Subcutaneous abdominal adipose tissue (tissue), 5 donors: Measurements from ENCODE around the gene HOXD8.

ENCODE experiments used
- H3K27ac ChIP-seq: one replicate; pipeline ENCODE4 v1.7.0; 2013; ENCODE audit warnings: low read depth, mild to moderate bottlenecking, inconsistent platforms, low read length, moderate library complexity
- H3K27me3 ChIP-seq, 5 donors: one replicate each; pipeline ENCODE4 v1.7.0; 2013; ENCODE audit warnings: low read length in 5 of 5, inconsistent platforms in 1 of 5; ENCODE audit not compliant: control insufficient read depth in 5 of 5, insufficient read depth in 4 of 5
- H3K36me3 ChIP-seq, 5 donors: one replicate each; pipeline ENCODE4 v1.7.0; 2013; ENCODE audit warnings: low read length in 5 of 5; ENCODE audit not compliant: control insufficient read depth in 5 of 5, insufficient read depth in 5 of 5
- H3K4me1 ChIP-seq, 5 donors: one replicate each; pipeline ENCODE4 v1.7.0; 2013; ENCODE audit warnings: low read length in 5 of 5, mild to moderate bottlenecking in 3 of 5, moderate library complexity in 1 of 5; ENCODE audit not compliant: control insufficient read depth in 5 of 5, insufficient read depth in 5 of 5
- H3K4me3 ChIP-seq, 5 donors: one replicate each; pipeline ENCODE4 v1.7.0; 2013; ENCODE audit warnings: low read length in 5 of 5, low read depth in 1 of 5
- H3K9ac ChIP-seq, 5 donors: one replicate each; pipeline ENCODE4 v1.7.0; 2013; ENCODE audit warnings: low read length in 5 of 5, mild to moderate bottlenecking in 4 of 5, moderate library complexity in 3 of 5
- H3K9me3 ChIP-seq, 5 donors: one replicate each; pipeline ENCODE4 v1.7.0; 2013; ENCODE audit warnings: low read length in 5 of 5; ENCODE audit not compliant: control insufficient read depth in 5 of 5
- donor health status: healthy.
- donor health status: healthy.
- donor health status: healthy.
- donor health status: healthy.
- donor health status: healthy.

HOXD8 gene

DNA sequence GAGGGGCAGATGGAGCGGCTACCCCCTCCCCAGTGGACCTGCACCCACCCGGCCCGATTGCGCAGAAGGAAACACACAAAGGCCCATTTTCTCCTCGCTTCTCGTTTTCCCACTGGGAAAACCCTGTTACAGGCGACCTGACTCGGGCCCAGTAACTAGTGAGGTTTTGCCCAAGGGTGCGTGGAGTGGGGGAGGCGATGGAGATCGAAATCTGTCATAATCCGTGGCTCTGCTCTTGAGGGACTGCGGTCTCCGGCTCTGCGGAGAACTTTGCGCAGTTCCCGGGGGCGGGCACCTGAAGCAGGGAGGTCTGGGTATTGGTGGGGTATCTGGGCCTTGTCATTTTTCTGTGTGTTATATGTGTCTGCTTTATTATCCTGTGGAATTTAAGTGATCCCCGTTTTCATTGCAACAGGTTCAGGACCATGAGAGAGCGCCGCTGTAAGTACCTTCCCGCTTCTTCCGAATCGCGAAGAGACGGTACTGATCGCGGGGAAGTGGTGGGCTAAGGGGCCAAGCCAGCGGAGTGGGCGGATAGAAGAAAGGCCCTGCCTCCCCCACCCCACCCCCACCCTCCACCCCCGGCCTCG is 17.8 kb downstream of the HOXD8 start:
- Histone ChIP-seq H3K9me3 (no peaks in the 10 kb centered on the region), H3K36me3 (peaks cover 0 to 10% (median 4%) of the 10 kb centered on the region in 5 donors), H3K27ac (no peak overlapping the region), H3K4me1 (peaks cover 0 to 10% (median 3%) of the 10 kb centered on the region in 5 donors), H3K9ac (no peak overlapping the region), H3K27me3 (peaks cover 0 to 21% (median 3%) of the 10 kb centered on the region in 5 donors), H3K4me3 (no peak overlapping the region)

DNA sequence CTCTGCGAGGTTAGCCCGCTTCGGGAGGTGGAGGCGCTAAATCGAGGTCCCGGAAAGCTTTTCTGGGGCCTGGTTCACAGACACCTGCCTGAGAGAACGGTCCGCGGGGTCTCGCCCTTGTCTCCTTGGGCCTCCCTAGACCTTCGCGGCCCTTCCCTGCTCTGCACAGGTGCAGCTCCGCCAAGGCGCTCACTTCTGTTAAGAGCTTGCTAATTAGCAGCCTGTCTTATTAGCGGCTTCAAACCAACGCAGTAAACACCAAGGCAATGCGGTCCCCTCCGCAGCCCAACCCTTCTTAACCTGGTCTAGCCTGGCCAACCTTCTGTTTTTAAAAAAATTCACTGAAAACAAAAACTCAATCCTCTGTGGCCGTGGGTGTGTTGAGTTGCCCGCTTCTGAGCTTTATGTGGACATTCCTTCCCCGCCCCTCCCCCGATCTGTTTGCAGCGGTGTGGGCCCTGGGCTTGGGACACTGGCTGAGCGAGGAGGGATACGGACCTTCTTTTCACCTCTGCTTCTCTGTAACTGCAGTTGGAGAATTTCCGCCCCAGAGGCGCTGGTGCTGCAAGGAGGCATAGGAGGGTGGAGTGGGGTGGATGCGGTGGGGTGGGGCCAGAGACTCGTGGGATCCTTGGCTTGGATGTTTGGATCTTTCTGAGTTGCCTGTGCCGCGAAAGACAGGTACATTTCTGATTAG is 18.4 kb downstream of the HOXD8 start:
- Histone ChIP-seq H3K4me3 (no peak overlapping the region), H3K4me1 (peaks cover 0 to 5% (median 2%) of the 10 kb centered on the region in 5 donors), H3K9me3 (no peaks in the 10 kb centered on the region), H3K27ac (no peak overlapping the region), H3K36me3 (peaks cover 0 to 17% (median 10%) of the 10 kb centered on the region in 5 donors), H3K9ac (no peak overlapping the region), H3K27me3 (peaks cover 0 to 16% (median 3%) of the 10 kb centered on the region in 5 donors)

DNA sequence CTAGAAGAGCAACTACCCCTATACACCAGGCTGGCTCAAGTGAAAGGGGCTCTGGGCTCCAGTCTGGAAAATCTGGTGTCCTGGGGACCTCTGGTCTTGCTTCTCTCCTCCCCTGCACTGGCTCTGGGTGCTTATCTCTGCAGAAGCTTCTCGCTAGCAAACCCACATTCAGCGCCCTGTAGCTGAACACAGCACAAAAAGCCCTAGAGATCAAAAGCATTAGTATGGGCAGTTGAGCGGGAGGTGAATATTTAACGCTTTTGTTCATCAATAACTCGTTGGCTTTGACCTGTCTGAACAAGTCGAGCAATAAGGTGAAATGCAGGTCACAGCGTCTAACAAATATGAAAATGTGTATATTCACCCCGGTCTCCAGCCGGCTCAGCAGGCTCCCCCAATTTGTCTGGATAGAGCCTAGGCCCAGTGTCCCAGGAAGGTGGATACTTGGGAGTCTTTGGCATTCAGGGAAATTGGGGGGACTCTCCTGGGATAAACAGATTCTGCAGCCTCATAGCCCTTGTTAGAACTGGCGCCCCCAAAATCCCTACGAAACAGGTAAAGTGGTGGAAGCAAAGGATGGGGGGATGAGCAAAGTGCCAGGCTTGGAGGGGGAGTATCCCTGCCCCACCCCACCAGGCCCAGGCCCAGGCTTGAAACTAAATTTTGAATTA is 19.4 kb downstream of the HOXD8 start:
- peaks cover 5 to 18% (median 13%) of the 10 kb centered on the region in 5 donors for H3K36me3 ChIP-seq
- no peaks in the 10 kb centered on the region for H3K9me3 ChIP-seq
- no peak overlapping the region for H3K9ac ChIP-seq
- H3K27me3 ChIP-seq, result peaks cover 0 to 13% (median 3%) of the 10 kb centered on the region in 5 donors
- H3K4me1 ChIP-seq, result no peaks in the 10 kb centered on the region
- no peak overlapping the region for H3K4me3 ChIP-seq
- H3K27ac ChIP-seq, result no peak overlapping the region

DNA sequence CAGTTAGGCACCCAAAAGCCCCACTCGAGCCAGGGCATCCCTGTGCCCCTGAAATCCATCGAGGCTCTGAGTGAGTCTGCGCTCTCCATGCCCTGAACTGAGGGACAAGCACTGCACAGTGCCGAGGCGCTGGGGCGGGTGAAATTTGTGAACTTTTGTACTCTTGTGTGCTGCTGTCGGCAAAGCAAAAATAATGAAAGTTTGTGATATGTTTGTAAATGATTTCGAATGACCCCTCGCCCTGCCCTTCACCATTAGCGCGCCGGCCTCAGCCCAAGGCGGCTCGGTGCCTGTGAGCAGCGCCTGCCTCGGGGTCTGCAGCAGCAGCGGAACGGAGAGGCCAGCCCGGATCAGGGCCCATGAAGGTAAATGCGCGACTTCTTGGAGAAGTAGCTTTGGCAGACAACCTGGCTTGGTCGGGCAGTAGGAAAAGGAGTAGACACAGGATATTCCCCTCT is 20.0 kb downstream of the HOXD8 start:
- H3K4me3 ChIP-seq, result no peak overlapping the region
- H3K27me3 ChIP-seq, result peaks cover 0 to 13% (median 3%) of the 10 kb centered on the region in 5 donors
- no peaks in the 10 kb centered on the region for H3K4me1 ChIP-seq
- no peaks in the 10 kb centered on the region for H3K9me3 ChIP-seq
- H3K27ac ChIP-seq, result no peak overlapping the region
- H3K9ac ChIP-seq, result no peak overlapping the region
- peaks cover 7 to 18% (median 14%) of the 10 kb centered on the region in 5 donors for H3K36me3 ChIP-seq

DNA sequence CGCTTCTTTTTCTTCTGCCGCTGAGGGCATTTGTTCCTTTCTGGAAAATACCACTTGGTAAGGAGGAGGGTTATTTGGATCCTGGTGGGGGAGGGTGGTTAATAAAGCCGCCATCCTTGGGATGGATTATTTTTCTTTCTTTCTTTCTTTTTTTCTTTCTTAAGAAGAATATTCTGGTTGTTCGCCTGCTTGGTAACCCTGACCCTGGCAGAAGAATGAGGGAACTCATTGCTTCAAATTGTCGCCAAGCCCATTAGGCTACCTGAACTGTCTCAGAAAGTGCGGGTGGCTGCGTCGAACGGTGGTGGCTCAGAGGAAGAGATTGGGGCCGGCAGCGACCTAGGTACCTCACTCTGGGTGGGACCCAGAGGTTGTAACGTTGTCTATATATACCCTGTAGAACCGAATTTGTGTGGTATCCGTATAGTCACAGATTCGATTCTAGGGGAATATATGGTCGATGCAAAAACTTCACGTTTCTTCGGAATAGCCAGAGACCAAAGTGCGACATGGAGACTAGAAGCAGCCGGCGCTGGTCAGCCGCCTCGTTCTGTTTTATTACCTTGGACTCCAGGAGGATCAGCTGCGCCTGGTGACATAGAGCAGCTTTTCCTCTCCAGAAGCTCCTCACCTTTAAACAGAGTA is 20.6 kb downstream of the HOXD8 start:
- Histone ChIP-seq H3K27ac (no peak overlapping the region), H3K9ac (no peak overlapping the region), H3K4me1 (no peaks in the 10 kb centered on the region), H3K4me3 (no peak overlapping the region), H3K36me3 (peaks cover 7 to 24% (median 18%) of the 10 kb centered on the region in 5 donors), H3K27me3 (peaks cover 0 to 19% (median 3%) of the 10 kb centered on the region in 5 donors), H3K9me3 (no peaks in the 10 kb centered on the region)

DNA sequence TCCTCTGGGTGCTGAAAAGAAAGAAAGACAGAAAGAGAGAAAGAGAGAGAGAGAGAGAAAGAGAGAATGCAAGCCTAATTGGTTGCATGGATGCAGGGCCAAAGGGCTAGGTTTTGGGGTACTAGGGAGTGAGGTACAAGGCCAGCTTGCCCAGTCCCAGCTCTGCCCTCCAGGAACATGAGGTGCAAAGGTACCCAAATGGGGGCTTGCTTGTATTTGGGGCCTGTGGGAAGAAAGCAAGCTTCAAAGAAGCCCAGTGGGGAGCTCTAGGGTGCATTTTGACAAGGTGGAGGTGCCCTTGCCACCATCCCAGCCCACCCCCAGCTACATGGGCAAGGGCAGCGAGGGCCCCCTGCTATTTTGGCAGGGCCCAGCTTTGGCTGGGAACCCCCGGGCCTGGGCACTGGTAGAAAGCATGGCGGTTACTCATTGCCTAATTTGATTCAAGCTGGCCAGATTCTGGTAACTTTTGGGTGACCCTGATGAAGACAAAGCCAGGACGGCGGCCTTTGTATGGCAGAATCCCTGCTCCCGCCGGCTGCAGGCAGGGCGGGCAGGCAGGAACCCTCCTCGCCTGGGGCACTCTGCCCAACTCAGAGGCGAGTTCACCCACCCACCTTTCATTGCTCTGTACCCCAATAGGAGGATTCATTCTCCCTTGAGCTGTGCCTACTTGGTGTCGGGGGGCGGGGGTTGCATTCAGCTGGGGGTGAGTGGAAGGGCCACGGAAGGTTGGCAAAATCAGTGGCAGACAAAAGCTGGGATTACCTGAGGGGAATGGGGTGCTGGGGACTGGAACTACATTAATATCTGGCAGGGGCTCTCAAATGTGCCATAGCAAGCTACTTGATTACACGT is 21.3 kb downstream of the HOXD8 start:
- peaks cover 0 to 25% (median 3%) of the 10 kb centered on the region in 5 donors for H3K27me3 ChIP-seq
- H3K9ac ChIP-seq, result no peak overlapping the region
- H3K4me1 ChIP-seq, result no peaks in the 10 kb centered on the region
- H3K4me3 ChIP-seq, result no peak overlapping the region
- no peak overlapping the region for H3K27ac ChIP-seq
- peaks cover 7 to 27% (median 22%) of the 10 kb centered on the region in 5 donors for H3K36me3 ChIP-seq
- no peaks in the 10 kb centered on the region for H3K9me3 ChIP-seq

DNA sequence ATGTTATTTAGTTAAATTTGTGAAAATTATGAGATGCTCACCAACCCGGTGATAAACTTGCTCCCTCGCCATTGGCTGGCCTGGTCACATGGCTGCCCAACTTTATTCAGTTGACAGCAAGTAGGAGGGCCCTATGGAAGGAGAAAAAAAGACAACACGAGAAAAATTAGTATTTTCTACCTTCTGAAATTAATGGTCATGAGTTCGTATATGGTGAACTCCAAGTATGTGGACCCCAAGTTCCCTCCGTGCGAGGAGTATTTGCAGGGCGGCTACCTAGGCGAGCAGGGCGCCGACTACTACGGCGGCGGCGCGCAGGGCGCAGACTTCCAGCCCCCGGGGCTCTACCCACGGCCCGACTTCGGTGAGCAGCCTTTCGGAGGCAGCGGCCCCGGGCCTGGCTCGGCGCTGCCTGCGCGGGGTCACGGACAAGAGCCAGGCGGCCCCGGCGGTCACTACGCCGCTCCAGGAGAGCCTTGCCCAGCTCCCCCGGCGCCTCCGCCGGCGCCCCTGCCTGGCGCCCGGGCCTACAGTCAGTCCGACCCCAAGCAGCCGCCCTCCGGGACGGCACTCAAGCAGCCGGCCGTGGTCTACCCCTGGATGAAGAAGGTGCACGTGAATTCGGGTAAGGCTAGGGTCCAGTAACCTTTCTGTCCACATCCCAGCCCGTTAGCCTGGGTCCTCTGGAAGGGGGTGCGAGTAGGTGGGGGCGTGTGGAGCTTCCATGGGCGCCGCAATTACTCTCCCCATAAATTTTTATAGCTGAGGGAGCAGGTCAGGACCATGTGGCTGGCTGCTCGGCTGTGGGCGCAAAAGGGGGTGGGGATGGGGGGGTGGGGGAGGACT is 22.2 kb downstream of the HOXD8 start, which contains the start of gene HOXD4:
TSS of gene HOXD4 (plus strand) at position 109 of the 846 bp plus-strand sequence. CDS start at position 193, 84 bp downstream.
- H3K27ac ChIP-seq, result no peak within 1 kb of the TSS
- peak within 1 kb of the TSS in 1 of 5 donors; percentile 11 for H3K4me3 ChIP-seq
- peaks cover 0 to under 1% (median 0%) of the 10 kb centered on the region in 5 donors for H3K4me1 ChIP-seq
- no peak within 1 kb of the TSS for H3K9ac ChIP-seq
- peaks cover 7 to 27% (median 22%) of the 10 kb centered on the region in 5 donors for H3K36me3 ChIP-seq
- H3K27me3 ChIP-seq, result peaks cover 0 to 25% (median 3%) of the 10 kb centered on the region in 5 donors
- no peaks in the 10 kb centered on the region for H3K9me3 ChIP-seq

DNA sequence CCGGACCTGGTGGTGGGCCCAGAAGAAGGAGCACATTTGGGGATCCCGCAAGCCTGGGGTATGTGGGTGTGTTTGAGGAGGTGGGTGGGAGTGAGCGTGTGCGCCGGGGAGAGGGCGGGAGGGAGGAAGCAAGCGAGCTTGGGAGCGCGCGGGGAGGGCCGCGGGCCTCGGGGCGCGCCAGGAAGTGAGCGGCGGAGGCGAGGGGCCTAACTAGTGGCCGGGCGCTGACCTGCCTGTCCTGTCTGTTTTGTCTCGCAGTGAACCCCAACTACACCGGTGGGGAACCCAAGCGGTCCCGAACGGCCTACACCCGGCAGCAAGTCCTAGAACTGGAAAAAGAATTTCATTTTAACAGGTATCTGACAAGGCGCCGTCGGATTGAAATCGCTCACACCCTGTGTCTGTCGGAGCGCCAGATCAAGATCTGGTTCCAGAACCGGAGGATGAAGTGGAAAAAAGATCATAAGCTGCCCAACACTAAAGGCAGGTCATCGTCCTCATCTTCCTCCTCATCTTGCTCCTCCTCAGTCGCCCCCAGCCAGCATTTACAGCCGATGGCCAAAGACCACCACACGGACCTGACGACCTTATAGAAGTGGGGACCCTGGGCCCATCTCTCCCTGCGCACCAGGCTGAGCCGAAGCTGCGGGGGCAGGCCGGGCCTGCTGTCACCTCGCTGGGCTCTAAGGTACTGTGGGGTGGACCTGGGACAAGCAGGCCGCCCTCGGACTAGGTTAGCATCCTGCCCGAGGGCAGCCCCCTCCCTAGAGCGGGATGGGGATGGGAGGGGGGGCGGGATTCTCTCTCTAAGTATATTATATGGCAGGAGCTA is 23.1 kb downstream of the HOXD8 start:
- Histone ChIP-seq H3K27me3 (peaks cover 0 to 25% (median 3%) of the 10 kb centered on the region in 5 donors), H3K9me3 (no peaks in the 10 kb centered on the region), H3K36me3 (peaks cover 7 to 27% (median 22%) of the 10 kb centered on the region in 5 donors), H3K4me3 (no peak overlapping the region), H3K27ac (no peak overlapping the region), H3K4me1 (peaks cover 0 to 9% (median 2%) of the 10 kb centered on the region in 5 donors), H3K9ac (no peak overlapping the region)
